ENCODE measurements around the gene BLM.

BLM gene

DNA sequence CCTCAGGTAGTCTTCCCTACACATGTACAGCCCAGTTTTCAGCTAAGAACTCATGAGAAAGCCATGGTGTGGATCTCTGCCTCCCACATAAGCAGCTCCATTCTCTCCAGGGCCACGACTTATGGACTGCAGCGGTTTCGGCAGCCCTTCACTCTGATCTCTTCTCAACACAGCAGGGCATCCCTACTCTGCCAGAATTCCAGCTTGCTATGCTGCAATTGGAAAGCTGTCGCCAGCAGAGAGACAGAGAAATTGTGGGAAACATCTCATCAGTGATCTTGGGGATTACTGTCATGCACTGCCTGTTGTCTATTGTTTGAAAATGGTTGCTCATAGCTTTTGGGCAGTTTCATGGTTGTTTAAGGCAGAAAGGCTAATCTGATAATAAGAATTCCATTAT, 11.9 kb upstream of the BLM start:
- TF ChIP-seq, protein P1, sequence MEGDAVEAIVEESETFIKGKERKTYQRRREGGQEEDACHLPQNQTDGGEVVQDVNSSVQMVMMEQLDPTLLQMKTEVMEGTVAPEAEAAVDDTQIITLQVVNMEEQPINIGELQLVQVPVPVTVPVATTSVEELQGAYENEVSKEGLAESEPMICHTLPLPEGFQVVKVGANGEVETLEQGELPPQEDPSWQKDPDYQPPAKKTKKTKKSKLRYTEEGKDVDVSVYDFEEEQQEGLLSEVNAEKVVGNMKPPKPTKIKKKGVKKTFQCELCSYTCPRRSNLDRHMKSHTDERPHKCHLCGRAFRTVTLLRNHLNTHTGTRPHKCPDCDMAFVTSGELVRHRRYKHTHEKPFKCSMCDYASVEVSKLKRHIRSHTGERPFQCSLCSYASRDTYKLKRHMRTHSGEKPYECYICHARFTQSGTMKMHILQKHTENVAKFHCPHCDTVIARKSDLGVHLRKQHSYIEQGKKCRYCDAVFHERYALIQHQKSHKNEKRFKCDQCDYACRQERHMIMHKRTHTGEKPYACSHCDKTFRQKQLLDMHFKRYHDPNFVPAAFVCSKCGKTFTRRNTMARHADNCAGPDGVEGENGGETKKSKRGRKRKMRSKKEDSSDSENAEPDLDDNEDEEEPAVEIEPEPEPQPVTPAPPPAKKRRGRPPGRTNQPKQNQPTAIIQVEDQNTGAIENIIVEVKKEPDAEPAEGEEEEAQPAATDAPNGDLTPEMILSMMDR (conservative IDR thresholded peaks at IDR 0.05; ENCODE audit: control insufficient read depth, insufficient read depth, low read depth, low read length): no peak
- H3K4me3 ChIP-seq (ENCODE audit: control insufficient read depth, low read depth, low read length): no peak overlapping the region
- DNase-seq (ENCODE audit: low read depth): no peak

DNA sequence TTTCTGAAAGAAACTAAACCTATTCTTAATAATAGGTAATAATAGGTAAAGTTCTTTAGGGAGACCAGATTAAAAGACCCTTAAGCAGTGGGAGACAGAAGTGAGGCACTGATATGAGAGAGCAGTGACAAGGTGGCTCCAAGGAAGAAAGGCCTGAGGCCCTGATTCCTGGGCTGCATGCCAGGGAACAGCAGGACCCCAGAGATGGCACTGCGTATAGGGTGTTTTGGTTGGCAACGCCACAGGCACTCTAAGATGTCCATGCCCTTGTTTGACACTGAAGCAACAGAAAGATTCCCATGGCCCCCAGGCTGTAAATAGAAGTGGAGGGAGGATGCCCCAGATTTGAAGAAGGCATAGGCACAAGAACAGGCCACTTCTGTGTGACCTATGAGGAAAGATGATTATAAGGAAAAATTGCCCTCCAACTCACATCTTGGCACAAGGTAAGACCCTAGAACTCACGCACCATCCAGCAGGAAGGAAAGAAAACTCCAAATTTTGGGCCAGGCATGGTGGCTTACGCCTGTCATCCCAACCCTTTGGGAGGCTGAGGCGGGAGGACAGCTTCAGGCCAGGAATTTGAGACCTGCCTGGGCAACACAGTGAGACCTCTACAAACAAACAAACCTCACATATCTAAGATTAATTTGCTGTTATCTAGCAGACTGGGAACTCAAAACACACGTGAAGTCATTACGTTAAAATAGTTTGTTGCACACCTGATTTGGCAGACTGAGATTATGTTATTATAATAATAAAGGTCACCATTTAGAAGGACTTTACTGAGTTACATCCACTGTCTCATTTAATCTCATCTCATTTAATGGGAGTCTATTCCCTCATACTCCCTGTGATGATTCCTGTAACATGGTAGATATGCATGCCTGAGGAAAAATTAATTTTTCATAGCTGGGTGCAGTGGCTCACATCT, 10.5 kb upstream of the BLM start:
- DNase-seq (ENCODE audit: low read depth): no peak
- TF ChIP-seq, protein P1 (conservative IDR thresholded peaks at IDR 0.05; ENCODE audit: control insufficient read depth, insufficient read depth, low read depth, low read length): no peak
- H3K4me3 ChIP-seq (ENCODE audit: control insufficient read depth, low read depth, low read length): no peak overlapping the region

DNA sequence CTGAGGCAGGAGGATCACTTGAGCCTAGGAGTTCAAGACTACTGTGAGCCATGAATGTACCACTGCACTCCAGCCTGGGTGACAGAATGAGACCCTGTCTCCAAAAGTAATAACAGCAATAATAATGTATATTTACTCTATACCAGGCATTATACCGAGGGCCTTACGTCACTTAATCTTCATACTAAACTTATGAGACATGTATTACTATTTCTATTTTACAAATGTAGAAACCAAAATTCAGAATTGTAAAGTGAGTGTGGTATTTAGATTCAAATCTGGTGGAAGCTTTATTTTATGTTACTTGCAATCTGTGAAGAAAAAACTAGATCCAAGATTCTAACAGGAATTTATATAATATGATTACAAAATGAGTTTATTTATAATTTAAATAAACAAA, 9.7 kb upstream of the BLM start:
- DNase-seq (ENCODE audit: low read depth): no peak
- TF ChIP-seq, protein P1 (conservative IDR thresholded peaks at IDR 0.05; ENCODE audit: control insufficient read depth, insufficient read depth, low read depth, low read length): no peak
- H3K4me3 ChIP-seq (ENCODE audit: control insufficient read depth, low read depth, low read length): no peak overlapping the region

GRCh38 chr15:90708516-90708915, 8.6 kb upstream of the BLM start:
- no peak overlapping the region for H3K4me3 ChIP-seq (ENCODE audit: control insufficient read depth, low read depth, low read length)
- no peak for DNase-seq (ENCODE audit: low read depth)
- TF ChIP-seq, protein P1 (conservative IDR thresholded peaks at IDR 0.05; ENCODE audit: control insufficient read depth, insufficient read depth, low read depth, low read length): no peak

- H3K4me3 ChIP-seq (ENCODE audit: control insufficient read depth, low read depth, low read length): no peak overlapping the region
- TF ChIP-seq, protein P1 (conservative IDR thresholded peaks at IDR 0.05; ENCODE audit: control insufficient read depth, insufficient read depth, low read depth, low read length): no peak
- DNase-seq (ENCODE audit: low read depth): no peak
Observed at GRCh38 chr15:90709278-90709677, 7.9 kb upstream of the BLM start.

DNA sequence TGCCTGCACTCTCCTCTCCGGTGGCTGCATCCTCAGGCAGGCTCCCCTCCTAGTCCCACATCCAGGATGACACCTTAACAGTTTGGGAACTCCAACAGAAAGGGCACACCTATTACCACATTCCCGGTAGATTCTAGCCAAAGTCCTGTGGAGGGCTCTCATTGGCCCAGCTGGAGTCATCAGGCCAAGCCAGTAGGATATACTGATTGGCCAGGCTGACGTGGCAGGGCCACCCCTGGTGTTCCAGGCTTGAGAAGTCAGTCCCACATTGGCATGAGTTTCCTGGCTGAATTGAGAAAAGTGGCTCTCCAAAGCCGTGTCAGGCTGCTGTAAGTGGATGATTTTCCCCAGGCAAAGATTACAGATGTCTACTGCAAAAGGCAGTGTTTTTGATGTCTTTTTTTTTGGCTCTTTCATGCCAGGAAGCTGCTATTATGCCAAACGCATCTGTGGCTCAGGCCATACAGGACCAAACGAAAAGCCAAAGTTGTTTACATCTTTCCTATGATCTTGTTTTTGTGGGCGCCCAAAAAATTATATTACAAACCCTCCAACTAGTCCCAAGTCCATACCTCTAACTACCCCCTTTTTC, 6.6 kb upstream of the BLM start:
- peak; percentile 42 for DNase-seq (ENCODE audit: low read depth)
- TF ChIP-seq, protein P1 (conservative IDR thresholded peaks at IDR 0.05; ENCODE audit: control insufficient read depth, insufficient read depth, low read depth, low read length): no peak
- H3K4me3 ChIP-seq (ENCODE audit: control insufficient read depth, low read depth, low read length): no peak overlapping the region
